A549 (cell line): ENCODE data around the gene HSD17B7.
"Not testable (repeated sequence)": the region's sequence is repeated elsewhere in the genome, so short reads cannot be mapped to it uniquely, and the experiment has no call there.

Experiments
- CHD4 ChIP-seq: fragments of 200-600 bp; sonication (generic); IDR thresholded peaks from 2 replicates; pipeline ENCODE4 v1.6.1; 2016; ENCODE audit warnings: antibody characterized with exemption, mild to moderate bottlenecking, borderline replicate concordance
- CTCF ChIP-seq: fragments of >200 bp; sonication (Bioruptor Twin); formaldehyde crosslinking; IDR thresholded peaks from 3 replicates; pipeline ENCODE4 v1.5.1; 2016
- MYC ChIP-seq: IDR thresholded peaks from 2 replicates; pipeline ENCODE4 v1.6.1; 2012; ENCODE audit warnings: mild to moderate bottlenecking, inconsistent platforms, low read length, improper control_type of control experiment, borderline replicate concordance

GRCh38 chr1:162807503-162807902 lies 17.0 kb downstream of the HSD17B7 start:
- not testable (repeated sequence) for TF ChIP-seq CTCF, CHD4, MYC
